Osteocyte (in vitro differentiated cells): ENCODE results near the gene CDH4. TPM values are rescaled to one million over a fixed set of nuclear protein-coding genes. Genes with fewer than 3 reads are reported as not detected.

Experiments used
- DNase-seq: peaks from one replicate; pipeline ENCODE4 v3.0.0; 2021; ENCODE audit warnings: mixed read lengths; ENCODE audit not compliant: unreplicated experiment; ENCODE audit errors: extremely low spot score
- H3K27ac Mint-ChIP-seq: one replicate; pipeline ENCODE4 v1.8.0; 2021; ENCODE audit warnings: mild to moderate bottlenecking, mixed read lengths; ENCODE audit not compliant: unreplicated experiment
- H3K27me3 Mint-ChIP-seq: one replicate; pipeline ENCODE4 v1.8.0; 2021; ENCODE audit warnings: mixed read lengths; ENCODE audit not compliant: unreplicated experiment
- H3K36me3 Mint-ChIP-seq: one replicate; pipeline ENCODE4 v1.8.0; 2021; ENCODE audit warnings: mixed read lengths; ENCODE audit not compliant: unreplicated experiment
- H3K4me1 Mint-ChIP-seq: one replicate; pipeline ENCODE4 v1.8.0; 2021; ENCODE audit warnings: mixed read lengths; ENCODE audit not compliant: unreplicated experiment
- H3K4me3 Mint-ChIP-seq: one replicate; pipeline ENCODE4 v1.8.0; 2021; ENCODE audit warnings: mild to moderate bottlenecking, moderate library complexity, mixed read lengths; ENCODE audit not compliant: unreplicated experiment
- H3K9me3 Mint-ChIP-seq: one replicate; pipeline ENCODE4 v1.8.0; 2021; ENCODE audit warnings: mixed read lengths; ENCODE audit not compliant: unreplicated experiment
- total RNA-seq: library from RNA; stranded (reverse); gene quantifications from 2 replicates; pipeline ENCODE4 v1.2.1, GENCODE V29; 2021
- TF ChIP-seq, protein P1 (sequence below): fragments of 200-600 bp; sonication (generic); IDR thresholded peaks from 2 replicates; pipeline ENCODE4 v1.5.0; 2021; ENCODE audit warnings: antibody characterized with exemption, mild to moderate bottlenecking, moderate library complexity

CDH4 gene
- total RNA-seq, 1 donor from 2014 or later, result 1.3 TPM

- no peak for DNase-seq
- TF ChIP-seq, protein P1, sequence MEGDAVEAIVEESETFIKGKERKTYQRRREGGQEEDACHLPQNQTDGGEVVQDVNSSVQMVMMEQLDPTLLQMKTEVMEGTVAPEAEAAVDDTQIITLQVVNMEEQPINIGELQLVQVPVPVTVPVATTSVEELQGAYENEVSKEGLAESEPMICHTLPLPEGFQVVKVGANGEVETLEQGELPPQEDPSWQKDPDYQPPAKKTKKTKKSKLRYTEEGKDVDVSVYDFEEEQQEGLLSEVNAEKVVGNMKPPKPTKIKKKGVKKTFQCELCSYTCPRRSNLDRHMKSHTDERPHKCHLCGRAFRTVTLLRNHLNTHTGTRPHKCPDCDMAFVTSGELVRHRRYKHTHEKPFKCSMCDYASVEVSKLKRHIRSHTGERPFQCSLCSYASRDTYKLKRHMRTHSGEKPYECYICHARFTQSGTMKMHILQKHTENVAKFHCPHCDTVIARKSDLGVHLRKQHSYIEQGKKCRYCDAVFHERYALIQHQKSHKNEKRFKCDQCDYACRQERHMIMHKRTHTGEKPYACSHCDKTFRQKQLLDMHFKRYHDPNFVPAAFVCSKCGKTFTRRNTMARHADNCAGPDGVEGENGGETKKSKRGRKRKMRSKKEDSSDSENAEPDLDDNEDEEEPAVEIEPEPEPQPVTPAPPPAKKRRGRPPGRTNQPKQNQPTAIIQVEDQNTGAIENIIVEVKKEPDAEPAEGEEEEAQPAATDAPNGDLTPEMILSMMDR, result no peak
- H3K9me3 Mint-ChIP-seq, result no peaks in the 10 kb centered on the region
- H3K36me3 Mint-ChIP-seq, result no peaks in the 10 kb centered on the region
- H3K4me1 Mint-ChIP-seq, result peaks cover 7% of the 10 kb centered on the region
- no peak overlapping the region for H3K27ac Mint-ChIP-seq
- H3K4me3 Mint-ChIP-seq, result no peak overlapping the region
- no peaks in the 10 kb centered on the region for H3K27me3 Mint-ChIP-seq
Observed at GRCh38 chr20:61349447-61350165, 97.5 kb downstream of the CDH4 start.

GRCh38 chr20:61350500-61351250 lies 98.6 kb downstream of the CDH4 start:
- DNase-seq, result no peak
- Mint-ChIP-seq H3K4me1 (peaks cover 7% of the 10 kb centered on the region), H3K4me3 (no peak overlapping the region), H3K27ac (no peak overlapping the region), H3K27me3 (no peaks in the 10 kb centered on the region), H3K36me3 (no peaks in the 10 kb centered on the region), H3K9me3 (no peaks in the 10 kb centered on the region)
- TF ChIP-seq, protein P1, result no peak

DNA sequence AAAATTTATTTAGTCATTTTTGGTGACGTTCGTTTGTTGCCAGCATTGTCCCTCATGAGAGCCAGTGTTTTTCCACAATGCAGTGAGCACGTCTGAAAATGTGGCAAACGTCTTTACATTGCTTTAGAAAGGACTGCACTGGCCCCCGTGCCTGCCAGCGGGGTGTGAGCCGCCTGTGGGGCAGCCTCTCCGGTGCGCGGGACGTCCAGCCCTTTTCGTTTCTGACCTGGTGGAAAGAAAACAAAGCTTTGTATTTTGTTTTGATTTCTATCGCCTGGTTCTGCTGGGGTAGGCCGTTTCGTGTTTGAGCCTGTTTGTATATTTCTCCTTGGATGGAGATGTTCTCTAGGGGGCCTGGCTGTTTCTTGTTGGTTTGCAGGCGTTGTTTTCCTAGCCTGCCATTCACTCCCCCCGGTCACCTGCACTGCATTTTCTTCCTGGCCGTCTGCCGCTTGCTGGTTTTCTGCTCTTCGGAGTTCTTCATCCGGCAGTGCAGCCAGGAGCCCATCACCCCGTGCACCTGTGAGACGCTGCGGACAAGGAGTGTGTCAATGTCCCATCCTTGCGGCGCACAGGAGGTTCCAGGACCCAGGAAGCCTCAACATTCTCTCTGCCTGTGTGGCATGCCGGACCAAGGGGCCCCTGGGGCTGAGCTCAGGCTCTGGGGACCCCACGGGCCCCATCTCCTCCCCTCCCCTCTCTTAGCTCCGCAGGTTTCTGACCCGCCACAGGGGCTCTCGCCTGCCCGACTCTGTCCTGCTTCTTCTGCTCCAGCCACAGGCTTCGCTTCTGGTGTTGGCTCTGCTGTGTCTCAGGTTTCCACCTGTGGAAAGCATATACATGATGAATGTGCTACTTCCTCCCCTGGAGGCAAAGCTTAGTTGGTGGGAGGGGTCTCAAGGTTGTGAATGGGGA lies 100.5 kb downstream of the CDH4 start:
- no peaks in the 10 kb centered on the region for H3K9me3 Mint-ChIP-seq
- no peaks in the 10 kb centered on the region for H3K27me3 Mint-ChIP-seq
- H3K4me1 Mint-ChIP-seq, result peaks cover 7% of the 10 kb centered on the region
- no peak overlapping the region for H3K27ac Mint-ChIP-seq
- DNase-seq, result no peak
- H3K4me3 Mint-ChIP-seq, result no peak overlapping the region
- TF ChIP-seq, protein P1, result no peak
- no peaks in the 10 kb centered on the region for H3K36me3 Mint-ChIP-seq

- Mint-ChIP-seq H3K9me3 (no peaks in the 10 kb centered on the region), H3K4me1 (peaks cover 7% of the 10 kb centered on the region), H3K27me3 (no peaks in the 10 kb centered on the region), H3K27ac (no peak overlapping the region), H3K4me3 (no peak overlapping the region), H3K36me3 (no peaks in the 10 kb centered on the region)
- TF ChIP-seq, protein P1, result no peak
- no peak for DNase-seq
Observed at GRCh38 chr20:61353261-61354000, 101.4 kb downstream of the CDH4 start.
